22Rv1 (cell line): ENCODE data around the gene TTN.

Source experiments
- CTCF ChIP-seq: fragments of 450-650 bp; IDR thresholded peaks from 2 replicates; pipeline ENCODE4 v1.5.1; 2017; ENCODE audit warnings: mild to moderate bottlenecking
- ZFX ChIP-seq: fragments of 450-650 bp; IDR thresholded peaks from 2 replicates; pipeline ENCODE4 v1.6.1; 2017; ENCODE audit warnings: antibody characterized with exemption, borderline replicate concordance

- TF ChIP-seq CTCF, result no peak
- TF ChIP-seq ZFX, result no peak
These were observed 178.6 kb downstream of the TTN start for GRCh38 chr2:178628605-178629004.
